GM10847 (cell line): Measurements from ENCODE around the gene NLGN4X.

Source experiments
- POLR2A ChIP-seq: IDR thresholded peaks from 2 replicates; pipeline ENCODE4 v1.6.1; 2011; ENCODE audit not compliant: insufficient read length; ENCODE audit errors: extremely low read depth

NLGN4X gene

GRCh38 chrX:6052111-6052745 is 176.4 kb downstream of the NLGN4X start:
- TF ChIP-seq POLR2A = no peak

- TF ChIP-seq POLR2A = no peak
Measured at GRCh38 chrX:6049132-6049531, 179.5 kb downstream of the NLGN4X start.

DNA sequence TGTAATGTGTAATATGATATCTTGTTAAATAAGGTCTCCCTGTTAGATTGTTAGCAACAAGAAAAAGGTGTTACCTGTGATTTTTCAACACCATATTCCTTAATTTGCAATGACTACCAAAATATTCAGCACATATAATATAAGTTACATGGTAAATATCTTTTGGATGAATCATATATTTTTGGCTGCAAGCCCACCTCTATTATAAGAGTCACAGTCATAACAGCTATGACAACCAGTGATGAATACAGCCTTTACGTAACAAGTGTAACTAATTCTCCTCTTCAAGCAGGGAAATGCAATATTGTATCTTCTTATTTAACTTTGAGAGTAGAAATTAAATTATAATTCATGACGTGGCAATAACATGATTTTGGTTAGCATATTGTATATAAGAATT is 187.0 kb downstream of the NLGN4X start:
- TF ChIP-seq POLR2A = no peak

DNA sequence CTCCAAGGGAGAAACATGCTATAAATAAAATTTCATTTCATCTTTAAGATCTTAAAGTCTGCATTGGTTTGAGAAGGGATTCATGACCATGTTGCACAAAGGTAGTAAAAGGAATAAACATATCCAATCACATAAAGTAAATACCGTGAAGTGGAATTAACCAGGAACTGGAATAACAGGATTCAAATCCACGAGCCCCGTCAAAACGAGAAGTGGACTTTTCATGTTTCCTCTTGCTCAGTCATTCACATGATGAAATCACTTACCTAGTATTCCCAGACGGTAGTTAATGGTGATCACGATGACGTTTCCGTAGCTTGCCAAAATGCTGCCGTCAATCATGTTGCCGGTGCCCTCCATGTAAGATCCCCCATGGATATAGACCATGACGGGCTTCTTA is 199.7 kb downstream of the NLGN4X start:
- TF ChIP-seq POLR2A = no peak

DNA sequence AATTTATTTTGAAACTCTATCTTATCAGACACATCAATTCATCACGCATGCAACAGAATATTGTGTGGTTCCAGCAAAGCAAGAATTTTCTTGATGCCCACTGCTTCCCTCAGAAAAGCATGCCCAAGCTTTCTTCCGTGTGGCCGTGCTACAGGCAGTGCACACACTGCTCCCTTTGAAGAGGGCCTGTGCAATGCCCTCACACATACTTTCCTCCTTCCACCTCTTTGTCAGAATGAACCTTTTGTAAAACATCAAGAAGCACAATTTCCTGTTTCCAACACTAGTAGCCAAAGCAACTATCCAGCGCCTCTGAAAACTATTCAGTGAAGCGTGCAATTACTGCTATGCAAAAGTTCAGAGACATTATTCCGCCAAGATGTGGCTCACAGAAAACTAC is 201.7 kb downstream of the NLGN4X start:
- TF ChIP-seq POLR2A = no peak

DNA sequence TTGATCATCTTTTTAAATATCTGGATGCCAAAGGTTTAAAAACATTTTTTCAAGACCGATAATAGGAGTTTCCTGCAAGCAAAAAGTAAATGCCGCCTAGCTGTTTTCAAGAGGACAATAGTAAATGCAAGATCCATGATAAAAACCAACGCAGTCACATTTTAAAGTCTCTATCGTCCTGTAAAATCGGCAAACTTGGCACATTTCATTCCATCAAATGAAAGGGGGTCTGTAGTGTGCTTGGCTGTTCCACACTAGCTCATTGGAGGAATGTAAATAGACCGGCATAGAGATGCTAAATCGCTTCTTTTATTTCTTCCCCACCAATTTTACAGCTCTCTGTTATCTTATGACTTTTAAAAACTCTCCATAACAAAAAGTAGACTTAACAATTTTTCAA is 202.2 kb downstream of the NLGN4X start:
- TF ChIP-seq POLR2A = no peak

DNA sequence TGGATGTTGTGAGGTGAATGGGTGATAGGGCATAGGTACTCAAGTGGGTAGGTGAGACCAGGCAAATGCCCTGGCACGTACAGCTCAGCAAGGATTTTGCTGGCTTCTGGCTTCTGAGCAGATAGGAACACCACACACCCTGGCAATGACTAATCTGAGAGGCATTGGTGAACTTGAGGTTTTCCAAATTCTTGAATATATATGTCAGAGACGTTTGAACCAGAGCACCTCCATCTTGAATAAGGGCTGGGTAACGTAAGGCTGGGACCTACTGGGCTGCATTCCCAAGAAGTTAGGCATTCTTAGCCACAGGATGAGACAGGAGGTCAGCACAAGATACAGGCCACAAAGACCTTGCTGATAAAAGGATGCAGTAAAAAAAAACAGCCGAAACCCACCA is 204.5 kb downstream of the NLGN4X start:
- no peak for TF ChIP-seq POLR2A

GRCh38 chrX:6021316-6022091 is 207.2 kb downstream of the NLGN4X start:
- no peak for TF ChIP-seq POLR2A

GRCh38 chrX:6019076-6019475 is 209.6 kb downstream of the NLGN4X start:
- no peak for TF ChIP-seq POLR2A

DNA sequence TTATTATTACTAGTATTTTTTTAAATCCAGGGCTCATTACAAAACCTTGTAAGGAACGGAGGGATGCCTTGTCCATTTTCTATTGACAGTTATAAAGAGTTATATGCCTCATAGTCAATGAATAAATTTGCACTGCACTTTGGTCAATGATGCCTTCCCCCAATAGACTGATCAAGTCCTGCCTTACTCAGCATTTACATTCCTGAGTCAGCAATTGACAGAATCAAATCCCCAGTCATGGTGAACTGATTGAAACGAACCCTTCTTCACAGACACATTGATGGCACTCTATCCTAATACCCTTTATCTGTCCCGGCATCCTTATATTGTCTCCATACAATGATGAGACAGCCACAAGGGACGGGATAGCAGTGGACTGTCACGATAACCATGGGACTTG is 213.2 kb downstream of the NLGN4X start:
- no peak for TF ChIP-seq POLR2A

DNA sequence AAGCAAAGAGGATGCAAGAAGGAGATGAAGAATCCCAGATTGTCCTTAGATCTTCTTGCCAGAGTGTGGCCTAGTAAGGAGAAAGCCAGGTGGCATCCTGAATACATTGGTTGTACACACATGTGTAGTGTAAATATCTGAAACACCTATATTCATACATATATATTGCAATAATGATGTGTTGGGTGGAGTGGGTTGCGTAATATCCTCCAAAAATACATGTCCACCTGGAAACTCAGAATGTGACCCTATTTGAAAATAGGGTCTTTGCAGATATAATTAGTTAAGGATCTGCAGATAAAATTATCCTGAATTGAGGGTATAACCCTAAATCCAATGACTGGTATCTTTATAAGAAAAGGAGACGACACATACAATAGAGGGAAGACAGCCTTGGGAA is 216.3 kb downstream of the NLGN4X start:
- no peak for TF ChIP-seq POLR2A

GRCh38 chrX:6005856-6006255 is 222.8 kb downstream of the NLGN4X start:
- TF ChIP-seq POLR2A = no peak

- no peak for TF ChIP-seq POLR2A
Measured at GRCh38 chrX:6004529-6004928, 224.1 kb downstream of the NLGN4X start.

GRCh38 chrX:6002056-6002455 is 226.6 kb downstream of the NLGN4X start:
- no peak for TF ChIP-seq POLR2A

GRCh38 chrX:5998901-5999300 is 229.8 kb downstream of the NLGN4X start:
- no peak for TF ChIP-seq POLR2A

- TF ChIP-seq POLR2A = no peak
Measured at GRCh38 chrX:5998456-5998855, 230.2 kb downstream of the NLGN4X start.

DNA sequence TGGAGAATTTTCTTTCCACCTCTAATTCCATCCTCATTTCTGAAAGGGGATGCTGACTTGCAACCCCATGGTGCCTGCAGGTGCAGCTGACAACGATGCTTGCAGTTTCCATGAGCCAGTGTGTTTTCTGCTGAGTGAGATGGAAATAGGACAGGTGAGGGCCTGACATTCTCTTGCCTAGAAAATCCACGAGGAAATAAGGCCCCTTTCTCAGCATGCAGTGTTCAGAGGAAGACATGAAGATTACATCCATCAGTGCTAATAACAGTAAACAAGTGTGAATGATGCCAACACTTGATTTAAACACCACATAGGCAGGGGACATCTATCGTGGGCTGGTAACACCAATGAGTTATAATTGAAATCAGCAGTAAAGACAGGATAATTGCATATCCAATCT is 237.3 kb downstream of the NLGN4X start:
- TF ChIP-seq POLR2A = no peak
